Kidney tubule cell (primary cell): ENCODE data around the gene JADE2.
A peak's percentile ranks its signal among the peaks of the same experiment; 100 is the strongest.
"Not testable (repeated sequence)": the region's sequence is repeated elsewhere in the genome, so short reads cannot be mapped to it uniquely, and the experiment has no call there.

ENCODE experiments used
- DNase-seq: peaks from one replicate; pipeline ENCODE4 v3.0.0-alpha.2; 2018; ENCODE audit warnings: low spot score

The JADE2 gene

GRCh38 chr5:134592141-134592746 lies 66.8 kb downstream of the JADE2 start:
- DNase-seq, result peak; percentile 92

GRCh38 chr5:134594336-134594735 lies 68.9 kb downstream of the JADE2 start:
- no peak for DNase-seq

GRCh38 chr5:134594797-134595457 lies 69.5 kb downstream of the JADE2 start:
- DNase-seq, result no peak

- DNase-seq, result no peak
These were observed 70.0 kb downstream of the JADE2 start for GRCh38 chr5:134595458-134595838.

GRCh38 chr5:134599820-134600219 lies 74.3 kb downstream of the JADE2 start:
- not testable (repeated sequence) for DNase-seq

GRCh38 chr5:134600600-134600999 lies 75.1 kb downstream of the JADE2 start:
- DNase-seq, result peak; percentile 43

- DNase-seq, result peak; percentile 52
These were observed 77.6 kb downstream of the JADE2 start for GRCh38 chr5:134603059-134603458.

GRCh38 chr5:134604908-134605307 lies 79.4 kb downstream of the JADE2 start:
- no peak for DNase-seq

GRCh38 chr5:134606726-134607125 lies 81.3 kb downstream of the JADE2 start:
- no peak for DNase-seq

- no peak for DNase-seq
These were observed 83.1 kb downstream of the JADE2 start for GRCh38 chr5:134608555-134608954.

GRCh38 chr5:134609232-134609851 lies 83.9 kb downstream of the JADE2 start:
- peak; percentile 65 for DNase-seq

GRCh38 chr5:134610725-134611124 lies 85.3 kb downstream of the JADE2 start:
- DNase-seq, result no peak

- no peak for DNase-seq
These were observed 86.0 kb downstream of the JADE2 start for GRCh38 chr5:134611515-134611914.

GRCh38 chr5:134614450-134615085 lies 89.1 kb downstream of the JADE2 start:
- DNase-seq, result no peak

- DNase-seq, result no peak
These were observed 95.2 kb downstream of the JADE2 start for GRCh38 chr5:134620634-134621033.

GRCh38 chr5:134625559-134625958 lies 100.1 kb downstream of the JADE2 start:
- no peak for DNase-seq

- DNase-seq, result peak; percentile 32
These were observed 101.0 kb downstream of the JADE2 start for GRCh38 chr5:134626369-134627014.
